ENCODE measurements around the gene NINJ2. TPM values are rescaled to one million over a fixed set of nuclear protein-coding genes. Genes with fewer than 3 reads are reported as not detected.

NINJ2 gene
- total and polyA plus RNA-seq, 12 donors: 1.1 to 9.1 (median 2.0) TPM

GRCh38 chr12:592024-592505 lies 71.2 kb downstream of the NINJ2 start:
- 67 to 77% (median 71%) methylated on average over 10 to 11 of the region's 11 CpGs for WGBS, 4 donors
- no peak overlapping the region for H3K4me3 ChIP-seq
- peak overlapping the region; percentile 16 to 66 (median 50) for H3K27ac ChIP-seq
- H3K9me3 ChIP-seq (replicated peaks in 1 of 3): no peaks in the 10 kb centered on the region
- peaks cover 13 to 14% of the 10 kb centered on the region in 2 donors for H3K4me1 ChIP-seq (replicated peaks in 1 of 2)
- no peaks in the 10 kb centered on the region for H3K36me3 ChIP-seq (replicated peaks in 1 of 2)
- no peak for TF ChIP-seq POLR2A (IDR thresholded peaks at IDR 0.05)
- no peak for TF ChIP-seq CTCF (IDR thresholded peaks at IDR 0.05)
- H3K27me3 ChIP-seq: no peaks in the 10 kb centered on the region
- intact Hi-C loops (cut with DNase I): no loop called here
- DNase-seq: no peak

DNA sequence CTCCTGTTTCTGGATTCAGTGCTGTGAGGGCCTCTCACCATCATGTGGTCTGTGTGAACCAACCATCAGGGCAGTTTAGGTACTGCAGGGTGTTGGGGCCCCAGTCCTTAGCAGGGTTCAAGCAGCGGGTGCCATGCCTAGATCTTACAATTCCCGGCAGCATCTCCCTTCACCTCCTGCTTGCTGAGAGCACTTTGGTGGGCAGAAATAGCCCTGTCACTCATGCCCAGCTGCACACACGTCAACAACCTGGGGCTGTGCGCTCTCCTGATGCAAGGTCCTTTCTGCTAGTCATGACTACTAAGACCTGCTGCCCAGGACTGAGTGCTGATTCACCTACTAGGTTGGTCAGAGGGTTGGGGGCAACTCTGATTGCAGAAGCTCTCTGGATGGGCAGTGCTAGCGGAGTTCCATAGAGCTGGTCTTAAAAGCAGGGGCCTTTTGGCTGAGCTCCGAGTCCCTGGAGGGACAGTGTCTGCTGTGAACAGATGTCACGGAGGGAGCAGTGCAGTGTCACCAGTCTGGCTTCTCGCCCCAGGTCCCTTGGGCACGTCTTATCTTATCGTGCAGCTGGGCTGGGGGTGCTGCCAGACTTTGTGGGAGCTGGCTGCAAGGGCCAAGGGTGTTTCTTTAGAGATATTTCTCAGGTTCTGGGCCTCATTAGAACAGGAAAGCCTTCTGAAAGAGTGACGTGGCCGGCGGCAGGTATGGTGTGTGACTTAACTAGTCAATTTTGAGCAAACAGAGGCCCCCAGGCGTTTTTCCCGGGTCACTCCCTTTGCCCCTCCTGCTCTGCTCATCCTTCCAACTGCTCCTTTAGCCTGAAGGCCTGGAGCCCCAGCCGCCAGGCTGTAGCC lies 71.8 kb downstream of the NINJ2 start:
- Histone ChIP-seq H3K36me3 (replicated peaks in 1 of 2) (no peaks in the 10 kb centered on the region), H3K27ac (peak overlapping the region; percentile 16 to 66 (median 50)), H3K27me3 (no peaks in the 10 kb centered on the region), H3K4me1 (replicated peaks in 1 of 2) (peaks cover 13 to 14% of the 10 kb centered on the region in 2 donors), H3K9me3 (replicated peaks in 1 of 3) (no peaks in the 10 kb centered on the region), H3K4me3 (no peak overlapping the region)
- TF ChIP-seq CTCF (IDR thresholded peaks at IDR 0.05) (peak in 3 of 6 experiments; percentile 30 to 46 (median 30)), POLR2A (IDR thresholded peaks at IDR 0.05) (peak in 1 of 2 donors; percentile 8)
- intact Hi-C loops (cut with DNase I): no loop called here
- 25 to 45% (median 34%) methylated on average over 9 to 16 of the region's 16 CpGs for WGBS, 4 donors
- DNase-seq: peak; percentile 54 to 94 (median 88)

DNA sequence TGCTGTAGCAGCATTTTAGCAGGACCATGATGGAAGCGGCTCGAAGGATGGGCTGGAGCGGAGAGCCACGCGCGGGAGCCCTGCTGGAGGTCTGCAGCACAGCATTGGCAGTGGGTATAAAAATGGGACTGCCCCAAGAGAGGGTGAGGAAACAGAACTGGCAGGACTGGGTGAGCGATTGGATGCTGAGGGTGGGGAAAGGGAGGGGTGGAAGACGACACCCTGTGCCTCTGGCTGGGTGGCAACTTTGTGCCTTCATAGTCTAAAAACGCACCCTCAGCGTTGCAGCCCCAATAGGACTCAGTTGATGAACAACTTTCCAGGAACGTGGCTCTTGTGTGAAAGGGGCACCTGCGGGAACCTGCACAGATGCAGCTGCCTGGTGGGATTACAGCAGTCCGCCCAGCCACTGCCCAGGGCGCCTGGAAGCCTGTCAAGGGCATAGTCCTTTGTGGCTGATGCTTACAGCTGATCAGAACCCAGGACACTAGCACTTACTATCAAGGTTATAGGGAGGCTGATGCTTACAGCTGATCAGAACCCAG lies 73.0 kb downstream of the NINJ2 start:
- intact Hi-C loops (cut with DNase I): no loop called here
- H3K36me3 ChIP-seq (replicated peaks in 1 of 2): no peaks in the 10 kb centered on the region
- 82 to 87% (median 85%) methylated on average over 11 to 14 of the region's 14 CpGs for WGBS, 4 donors
- no peak overlapping the region for H3K27ac ChIP-seq
- H3K4me3 ChIP-seq: no peak overlapping the region
- TF ChIP-seq CTCF (IDR thresholded peaks at IDR 0.05) (no peak), POLR2A (IDR thresholded peaks at IDR 0.05) (no peak)
- H3K4me1 ChIP-seq (replicated peaks in 1 of 2): peaks cover 13 to 14% of the 10 kb centered on the region in 2 donors
- DNase-seq: no peak
- no peaks in the 10 kb centered on the region for H3K9me3 ChIP-seq (replicated peaks in 1 of 3)
- no peaks in the 10 kb centered on the region for H3K27me3 ChIP-seq

- WGBS, 4 donors: 91 to 95% (median 93%) methylated on average over 4 of the region's 4 CpGs
- Histone ChIP-seq H3K27ac (no peak overlapping the region), H3K4me3 (no peak overlapping the region), H3K9me3 (replicated peaks in 1 of 3) (no peaks in the 10 kb centered on the region), H3K36me3 (replicated peaks in 1 of 2) (no peaks in the 10 kb centered on the region), H3K4me1 (replicated peaks in 1 of 2) (peaks cover 13 to 14% of the 10 kb centered on the region in 2 donors), H3K27me3 (no peaks in the 10 kb centered on the region)
- TF ChIP-seq CTCF (IDR thresholded peaks at IDR 0.05) (no peak), POLR2A (IDR thresholded peaks at IDR 0.05) (no peak)
- DNase-seq: no peak
- intact Hi-C loops (cut with DNase I): loop anchor here in 1 of 2 donors (5.0 kb wide), 1 partner anchor 154 kb away; no protein-coding TSS in a partner anchor
Measured at GRCh38 chr12:588646-589045, 74.6 kb downstream of the NINJ2 start.
